ENCODE results near the gene ARHGAP45. TPM values are rescaled to one million over a fixed set of nuclear protein-coding genes. Genes with fewer than 3 reads are reported as not detected.

The ARHGAP45 gene
- total and polyA plus RNA-seq, 9 of the 15 experiments (the other 6 are each of a cell fraction or from before 2014, with no cell fraction given) = 0.08 to 22.1 (median 4.2) TPM

DNA sequence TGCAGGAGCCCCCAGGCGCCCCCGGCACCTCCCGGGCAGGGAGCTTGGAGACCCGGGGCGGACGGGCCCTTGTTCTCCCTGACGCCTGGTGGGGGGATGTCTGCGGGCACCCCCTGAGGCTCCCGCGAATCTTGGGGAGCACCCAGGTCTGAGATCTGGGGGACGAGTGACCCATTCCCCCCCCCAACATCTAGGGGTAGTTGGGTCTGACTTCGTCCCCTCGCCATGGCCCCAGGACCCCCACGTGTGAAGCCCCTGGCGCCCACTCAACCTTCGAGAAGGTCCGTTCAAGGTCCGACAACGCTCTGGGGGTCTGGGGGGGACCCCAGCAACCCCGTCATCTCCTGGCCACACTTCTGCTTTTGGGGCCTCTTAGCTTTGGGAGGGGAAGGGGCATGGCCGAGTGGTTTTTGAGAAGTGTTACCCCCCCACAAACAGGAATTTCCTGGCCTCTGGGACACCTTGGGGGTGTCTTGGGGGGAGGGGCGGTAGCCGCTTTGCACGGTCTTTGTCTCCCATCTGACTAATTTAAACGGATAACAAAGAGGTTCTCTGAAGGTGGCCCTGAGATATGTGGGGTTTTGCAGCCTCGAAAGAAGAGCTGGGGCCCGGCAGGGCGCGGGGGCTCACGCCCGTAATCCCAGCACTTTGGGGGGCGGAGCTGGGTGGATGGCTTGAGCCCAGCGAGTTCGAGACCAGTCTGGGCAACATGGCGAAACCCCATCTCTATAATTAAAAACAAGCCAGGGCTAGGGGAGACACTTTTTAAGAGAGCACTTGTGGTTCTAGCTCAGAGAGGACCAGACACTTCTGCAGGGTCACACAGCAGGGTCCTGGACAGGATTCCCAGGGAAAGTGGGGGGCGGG is 40.0 kb upstream of the ARHGAP45 start (continued):
- TF ChIP-seq, protein P1, sequence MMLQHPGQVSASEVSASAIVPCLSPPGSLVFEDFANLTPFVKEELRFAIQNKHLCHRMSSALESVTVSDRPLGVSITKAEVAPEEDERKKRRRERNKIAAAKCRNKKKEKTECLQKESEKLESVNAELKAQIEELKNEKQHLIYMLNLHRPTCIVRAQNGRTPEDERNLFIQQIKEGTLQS (IDR thresholded peaks at IDR 0.05) = no peak
- TF ChIP-seq, protein P1 (CRISPR knock-in tag; conservative IDR thresholded peaks at IDR 0.05) = no peak
- TF ChIP-seq, protein P2, sequence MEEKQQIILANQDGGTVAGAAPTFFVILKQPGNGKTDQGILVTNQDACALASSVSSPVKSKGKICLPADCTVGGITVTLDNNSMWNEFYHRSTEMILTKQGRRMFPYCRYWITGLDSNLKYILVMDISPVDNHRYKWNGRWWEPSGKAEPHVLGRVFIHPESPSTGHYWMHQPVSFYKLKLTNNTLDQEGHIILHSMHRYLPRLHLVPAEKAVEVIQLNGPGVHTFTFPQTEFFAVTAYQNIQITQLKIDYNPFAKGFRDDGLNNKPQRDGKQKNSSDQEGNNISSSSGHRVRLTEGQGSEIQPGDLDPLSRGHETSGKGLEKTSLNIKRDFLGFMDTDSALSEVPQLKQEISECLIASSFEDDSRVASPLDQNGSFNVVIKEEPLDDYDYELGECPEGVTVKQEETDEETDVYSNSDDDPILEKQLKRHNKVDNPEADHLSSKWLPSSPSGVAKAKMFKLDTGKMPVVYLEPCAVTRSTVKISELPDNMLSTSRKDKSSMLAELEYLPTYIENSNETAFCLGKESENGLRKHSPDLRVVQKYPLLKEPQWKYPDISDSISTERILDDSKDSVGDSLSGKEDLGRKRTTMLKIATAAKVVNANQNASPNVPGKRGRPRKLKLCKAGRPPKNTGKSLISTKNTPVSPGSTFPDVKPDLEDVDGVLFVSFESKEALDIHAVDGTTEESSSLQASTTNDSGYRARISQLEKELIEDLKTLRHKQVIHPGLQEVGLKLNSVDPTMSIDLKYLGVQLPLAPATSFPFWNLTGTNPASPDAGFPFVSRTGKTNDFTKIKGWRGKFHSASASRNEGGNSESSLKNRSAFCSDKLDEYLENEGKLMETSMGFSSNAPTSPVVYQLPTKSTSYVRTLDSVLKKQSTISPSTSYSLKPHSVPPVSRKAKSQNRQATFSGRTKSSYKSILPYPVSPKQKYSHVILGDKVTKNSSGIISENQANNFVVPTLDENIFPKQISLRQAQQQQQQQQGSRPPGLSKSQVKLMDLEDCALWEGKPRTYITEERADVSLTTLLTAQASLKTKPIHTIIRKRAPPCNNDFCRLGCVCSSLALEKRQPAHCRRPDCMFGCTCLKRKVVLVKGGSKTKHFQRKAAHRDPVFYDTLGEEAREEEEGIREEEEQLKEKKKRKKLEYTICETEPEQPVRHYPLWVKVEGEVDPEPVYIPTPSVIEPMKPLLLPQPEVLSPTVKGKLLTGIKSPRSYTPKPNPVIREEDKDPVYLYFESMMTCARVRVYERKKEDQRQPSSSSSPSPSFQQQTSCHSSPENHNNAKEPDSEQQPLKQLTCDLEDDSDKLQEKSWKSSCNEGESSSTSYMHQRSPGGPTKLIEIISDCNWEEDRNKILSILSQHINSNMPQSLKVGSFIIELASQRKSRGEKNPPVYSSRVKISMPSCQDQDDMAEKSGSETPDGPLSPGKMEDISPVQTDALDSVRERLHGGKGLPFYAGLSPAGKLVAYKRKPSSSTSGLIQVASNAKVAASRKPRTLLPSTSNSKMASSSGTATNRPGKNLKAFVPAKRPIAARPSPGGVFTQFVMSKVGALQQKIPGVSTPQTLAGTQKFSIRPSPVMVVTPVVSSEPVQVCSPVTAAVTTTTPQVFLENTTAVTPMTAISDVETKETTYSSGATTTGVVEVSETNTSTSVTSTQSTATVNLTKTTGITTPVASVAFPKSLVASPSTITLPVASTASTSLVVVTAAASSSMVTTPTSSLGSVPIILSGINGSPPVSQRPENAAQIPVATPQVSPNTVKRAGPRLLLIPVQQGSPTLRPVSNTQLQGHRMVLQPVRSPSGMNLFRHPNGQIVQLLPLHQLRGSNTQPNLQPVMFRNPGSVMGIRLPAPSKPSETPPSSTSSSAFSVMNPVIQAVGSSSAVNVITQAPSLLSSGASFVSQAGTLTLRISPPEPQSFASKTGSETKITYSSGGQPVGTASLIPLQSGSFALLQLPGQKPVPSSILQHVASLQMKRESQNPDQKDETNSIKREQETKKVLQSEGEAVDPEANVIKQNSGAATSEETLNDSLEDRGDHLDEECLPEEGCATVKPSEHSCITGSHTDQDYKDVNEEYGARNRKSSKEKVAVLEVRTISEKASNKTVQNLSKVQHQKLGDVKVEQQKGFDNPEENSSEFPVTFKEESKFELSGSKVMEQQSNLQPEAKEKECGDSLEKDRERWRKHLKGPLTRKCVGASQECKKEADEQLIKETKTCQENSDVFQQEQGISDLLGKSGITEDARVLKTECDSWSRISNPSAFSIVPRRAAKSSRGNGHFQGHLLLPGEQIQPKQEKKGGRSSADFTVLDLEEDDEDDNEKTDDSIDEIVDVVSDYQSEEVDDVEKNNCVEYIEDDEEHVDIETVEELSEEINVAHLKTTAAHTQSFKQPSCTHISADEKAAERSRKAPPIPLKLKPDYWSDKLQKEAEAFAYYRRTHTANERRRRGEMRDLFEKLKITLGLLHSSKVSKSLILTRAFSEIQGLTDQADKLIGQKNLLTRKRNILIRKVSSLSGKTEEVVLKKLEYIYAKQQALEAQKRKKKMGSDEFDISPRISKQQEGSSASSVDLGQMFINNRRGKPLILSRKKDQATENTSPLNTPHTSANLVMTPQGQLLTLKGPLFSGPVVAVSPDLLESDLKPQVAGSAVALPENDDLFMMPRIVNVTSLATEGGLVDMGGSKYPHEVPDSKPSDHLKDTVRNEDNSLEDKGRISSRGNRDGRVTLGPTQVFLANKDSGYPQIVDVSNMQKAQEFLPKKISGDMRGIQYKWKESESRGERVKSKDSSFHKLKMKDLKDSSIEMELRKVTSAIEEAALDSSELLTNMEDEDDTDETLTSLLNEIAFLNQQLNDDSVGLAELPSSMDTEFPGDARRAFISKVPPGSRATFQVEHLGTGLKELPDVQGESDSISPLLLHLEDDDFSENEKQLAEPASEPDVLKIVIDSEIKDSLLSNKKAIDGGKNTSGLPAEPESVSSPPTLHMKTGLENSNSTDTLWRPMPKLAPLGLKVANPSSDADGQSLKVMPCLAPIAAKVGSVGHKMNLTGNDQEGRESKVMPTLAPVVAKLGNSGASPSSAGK (IDR thresholded peaks at IDR 0.05) = 0 out of 2 replicates have a peak, but pooled peaks have one; percentile 8
- peak; percentile 67; the same call in 1 of the 2 replicates for TF ChIP-seq HMG20B (CRISPR knock-in tag; IDR thresholded peaks at IDR 0.05)
- 0 out of 4 replicates have a peak, but pooled peaks of 1 of the 2 experiments have one; percentile 48 for TF ChIP-seq UBTF (IDR thresholded peaks at IDR 0.05; ENCODE audit: borderline replicate concordance in 1 of 2, low read depth in 2 of 2, low read length in 2 of 2)
- TF ChIP-seq ZNF347 (CRISPR knock-in tag; IDR thresholded peaks at IDR 0.05; ENCODE audit: low read depth) = no peak
- TF ChIP-seq BCOR (IDR thresholded peaks at IDR 0.05) = peak; percentile 85
- TF ChIP-seq, protein P3, sequence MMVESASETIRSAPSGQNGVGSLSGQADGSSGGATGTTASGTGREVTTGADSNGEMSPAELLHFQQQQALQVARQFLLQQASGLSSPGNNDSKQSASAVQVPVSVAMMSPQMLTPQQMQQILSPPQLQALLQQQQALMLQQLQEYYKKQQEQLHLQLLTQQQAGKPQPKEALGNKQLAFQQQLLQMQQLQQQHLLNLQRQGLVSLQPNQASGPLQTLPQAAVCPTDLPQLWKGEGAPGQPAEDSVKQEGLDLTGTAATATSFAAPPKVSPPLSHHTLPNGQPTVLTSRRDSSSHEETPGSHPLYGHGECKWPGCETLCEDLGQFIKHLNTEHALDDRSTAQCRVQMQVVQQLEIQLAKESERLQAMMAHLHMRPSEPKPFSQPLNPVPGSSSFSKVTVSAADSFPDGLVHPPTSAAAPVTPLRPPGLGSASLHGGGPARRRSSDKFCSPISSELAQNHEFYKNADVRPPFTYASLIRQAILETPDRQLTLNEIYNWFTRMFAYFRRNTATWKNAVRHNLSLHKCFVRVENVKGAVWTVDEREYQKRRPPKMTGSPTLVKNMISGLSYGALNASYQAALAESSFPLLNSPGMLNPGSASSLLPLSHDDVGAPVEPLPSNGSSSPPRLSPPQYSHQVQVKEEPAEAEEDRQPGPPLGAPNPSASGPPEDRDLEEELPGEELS (CRISPR knock-in tag; IDR thresholded peaks at IDR 0.05; ENCODE audit: borderline replicate concordance) = peak; percentile 52; the same call in 1 of the 2 replicates
